Activated T-cell treated with anti-CD3 and anti-CD28 coated beads for 4 hours (primary cell): Measurements from ENCODE around the gene SENP5.
A peak's percentile ranks its signal among the peaks of the same experiment; 100 is the strongest.

Experiments
- DNase-seq: peaks from one replicate; pipeline ENCODE4 v3.0.0-alpha.2; 2020

SENP5 gene

GRCh38 chr3:196969660-196970546 lies 102.2 kb downstream of the SENP5 start:
- peak; percentile 55 for DNase-seq

DNA sequence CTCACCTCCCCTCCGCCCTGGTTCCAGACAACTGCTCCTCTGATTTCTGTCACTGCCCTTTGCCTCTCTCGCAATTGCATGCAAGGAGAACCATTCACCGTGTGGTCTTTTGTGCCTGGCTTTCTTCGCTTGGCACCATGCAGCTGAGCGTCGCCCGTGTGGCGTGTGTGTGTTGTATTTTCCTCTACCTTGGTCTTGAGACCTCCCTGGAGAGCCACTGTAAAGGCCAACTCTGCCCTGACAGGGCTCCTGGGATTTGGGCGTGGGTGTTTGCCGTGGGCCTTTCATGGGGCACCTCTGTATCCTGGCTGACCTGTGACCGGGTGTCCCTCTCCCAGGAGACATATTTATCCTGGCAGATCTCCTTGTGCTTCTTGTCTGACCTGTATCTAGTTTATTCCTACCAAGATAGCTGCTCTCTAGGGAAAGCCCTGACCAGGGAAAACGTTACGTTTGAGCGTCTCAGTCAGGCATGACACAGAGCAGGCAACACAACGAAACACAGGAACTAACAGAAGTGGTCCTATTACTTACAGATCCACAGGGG lies 102.9 kb downstream of the SENP5 start:
- DNase-seq, result no peak

- no peak for DNase-seq
Observed at GRCh38 chr3:196971094-196971698, 103.5 kb downstream of the SENP5 start.

DNA sequence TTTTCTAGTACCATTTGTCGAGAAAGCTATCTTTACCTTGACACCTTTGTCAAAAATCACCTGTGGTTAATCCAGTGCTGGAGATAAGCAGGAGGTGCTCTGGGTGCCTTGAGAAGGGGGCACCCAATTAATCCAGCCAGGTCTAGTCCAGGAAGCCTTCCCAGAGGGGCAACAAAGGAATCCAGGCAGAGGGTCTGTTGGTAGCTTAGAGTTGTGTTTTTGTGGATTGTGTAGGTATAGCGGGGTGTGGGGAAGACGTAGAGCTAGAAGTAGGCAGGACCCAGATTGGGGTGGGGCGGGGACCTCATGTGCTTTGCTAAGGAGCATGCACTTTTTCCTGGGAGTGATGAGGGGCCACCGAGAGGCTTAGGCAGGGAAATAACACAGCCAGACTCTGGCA lies 106.9 kb downstream of the SENP5 start:
- no peak for DNase-seq

DNA sequence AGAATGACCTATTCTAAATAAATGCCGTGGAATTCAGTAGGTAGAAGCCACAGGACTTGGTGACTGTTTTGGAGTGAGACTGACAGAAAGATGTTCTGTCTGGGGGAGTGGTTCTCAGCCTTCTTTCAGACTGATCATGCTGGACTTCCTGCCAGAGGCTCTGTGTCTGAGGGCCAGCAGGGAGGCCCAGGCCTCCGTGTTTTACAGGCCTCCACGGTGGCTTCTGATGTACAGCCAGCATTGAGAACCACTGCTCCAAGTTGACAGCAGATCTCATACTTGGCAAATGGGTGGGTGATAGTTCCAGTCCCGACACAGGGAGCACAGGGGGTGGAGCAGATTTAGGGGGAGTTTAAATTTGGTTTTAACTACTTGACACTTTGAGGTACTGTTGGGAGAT lies 107.6 kb downstream of the SENP5 start:
- DNase-seq, result no peak

DNA sequence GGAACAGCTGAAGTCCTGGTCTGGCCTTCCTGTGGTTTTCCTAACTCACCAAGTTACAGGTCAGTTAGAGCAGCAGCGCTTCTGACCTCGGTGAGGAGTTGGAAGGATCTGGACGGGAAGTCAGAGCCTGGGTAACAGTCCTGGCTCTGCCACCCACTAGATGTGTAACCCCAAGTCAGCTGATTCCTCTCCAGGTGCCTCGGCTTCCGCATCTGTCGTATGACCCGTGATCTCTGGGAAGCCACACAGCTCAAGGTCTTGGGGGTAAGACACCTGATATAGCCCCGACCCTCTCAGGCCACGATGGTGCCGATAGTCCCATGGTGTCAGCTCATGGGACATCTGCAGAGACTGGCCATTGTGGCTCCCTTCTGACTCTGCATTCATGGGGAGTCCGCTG lies 109.2 kb downstream of the SENP5 start:
- DNase-seq, result no peak

DNA sequence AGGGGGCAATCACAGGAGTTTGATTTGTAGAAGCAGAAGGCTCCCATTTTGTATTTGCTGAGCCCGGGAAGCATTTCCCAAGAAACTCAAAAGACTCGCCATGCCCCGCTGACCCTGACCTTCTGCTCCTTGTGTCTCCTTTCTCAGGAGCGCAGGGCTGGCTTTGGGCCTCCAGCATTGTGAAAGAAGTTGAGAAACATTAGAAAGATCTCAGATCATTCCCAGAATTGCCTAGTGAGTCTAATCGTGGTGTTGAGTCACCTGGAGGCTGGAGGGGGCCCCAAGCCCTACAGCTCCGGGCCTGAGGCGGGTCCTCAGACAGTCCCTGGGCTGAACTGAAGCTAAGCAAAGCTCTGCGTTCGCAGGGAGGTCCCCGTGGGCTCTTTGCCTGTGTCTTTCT lies 111.8 kb downstream of the SENP5 start:
- DNase-seq, result no peak

- DNase-seq, result no peak
Observed at GRCh38 chr3:196981657-196982056, 113.9 kb downstream of the SENP5 start.

- DNase-seq, result no peak
Observed at GRCh38 chr3:196983186-196983585, 115.5 kb downstream of the SENP5 start.
